ENCODE results near the gene MFSD1. TPM values are rescaled to one million over a fixed set of nuclear protein-coding genes. Genes with fewer than 3 reads are reported as not detected.

Gene MFSD1
- total RNA-seq, 2 experiments from 2014 or later: 7.2 to 7.6 TPM

DNA sequence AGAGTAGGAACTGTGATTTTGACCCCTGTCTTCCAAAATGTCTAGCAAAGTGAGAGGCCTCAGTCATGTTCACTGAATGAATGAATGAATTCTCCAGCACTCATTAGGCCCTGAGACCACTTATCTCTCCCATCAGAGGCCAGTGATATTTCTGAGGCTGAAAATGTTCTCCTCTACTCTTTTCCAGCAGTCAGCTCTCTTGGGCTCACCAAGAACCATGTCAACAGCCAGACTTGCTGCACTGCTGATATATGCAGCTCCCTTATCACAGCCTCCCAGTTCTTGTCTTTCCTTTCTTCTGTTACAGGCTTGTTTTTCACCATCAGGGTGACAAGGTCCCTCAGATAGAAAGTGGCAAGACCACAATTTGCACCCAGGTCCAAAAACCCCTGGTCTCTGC is 28.7 kb upstream of the MFSD1 start:
- TF ChIP-seq, protein P1, sequence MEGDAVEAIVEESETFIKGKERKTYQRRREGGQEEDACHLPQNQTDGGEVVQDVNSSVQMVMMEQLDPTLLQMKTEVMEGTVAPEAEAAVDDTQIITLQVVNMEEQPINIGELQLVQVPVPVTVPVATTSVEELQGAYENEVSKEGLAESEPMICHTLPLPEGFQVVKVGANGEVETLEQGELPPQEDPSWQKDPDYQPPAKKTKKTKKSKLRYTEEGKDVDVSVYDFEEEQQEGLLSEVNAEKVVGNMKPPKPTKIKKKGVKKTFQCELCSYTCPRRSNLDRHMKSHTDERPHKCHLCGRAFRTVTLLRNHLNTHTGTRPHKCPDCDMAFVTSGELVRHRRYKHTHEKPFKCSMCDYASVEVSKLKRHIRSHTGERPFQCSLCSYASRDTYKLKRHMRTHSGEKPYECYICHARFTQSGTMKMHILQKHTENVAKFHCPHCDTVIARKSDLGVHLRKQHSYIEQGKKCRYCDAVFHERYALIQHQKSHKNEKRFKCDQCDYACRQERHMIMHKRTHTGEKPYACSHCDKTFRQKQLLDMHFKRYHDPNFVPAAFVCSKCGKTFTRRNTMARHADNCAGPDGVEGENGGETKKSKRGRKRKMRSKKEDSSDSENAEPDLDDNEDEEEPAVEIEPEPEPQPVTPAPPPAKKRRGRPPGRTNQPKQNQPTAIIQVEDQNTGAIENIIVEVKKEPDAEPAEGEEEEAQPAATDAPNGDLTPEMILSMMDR (IDR thresholded peaks at IDR 0.05): no peak
- no peak overlapping the region for H3K27ac ChIP-seq (ENCODE audit: low read depth in 1 of 2, low read length in 2 of 2)
- ChIA-PET CTCF (no interaction called here), POLR2A (no interaction called here)
- H3K4me1 ChIP-seq (ENCODE audit: insufficient read depth, low read length): no peaks in the 10 kb centered on the region
- Mint-ChIP-seq H3K4me3 (no peak overlapping the region), H3K9me3 (no peaks in the 10 kb centered on the region), H3K4me1 (ENCODE audit: low read depth) (no peaks in the 10 kb centered on the region), H3K36me3 (ENCODE audit: low read depth) (no peaks in the 10 kb centered on the region), H3K27ac (no peak overlapping the region), H3K27me3 (no peaks in the 10 kb centered on the region)
- H3K36me3 ChIP-seq (ENCODE audit: insufficient read depth, low read length): no peaks in the 10 kb centered on the region
- no peaks in the 10 kb centered on the region for H3K27me3 ChIP-seq (ENCODE audit: control insufficient read depth in 1 of 2, insufficient read depth in 2 of 2, low read length in 2 of 2)
- DNase-seq (no peak), ATAC-seq (ENCODE audit: poor library complexity) (no peak)
- H3K9me3 ChIP-seq (ENCODE audit: control insufficient read depth in 1 of 2, insufficient read depth in 1 of 2, low read length in 2 of 2): no peaks in the 10 kb centered on the region
- intact Hi-C loops (cut with DNase I, micrococcal nuclease): no loop called here
- H3K4me3 ChIP-seq (ENCODE audit: low read length): no peak overlapping the region

DNA sequence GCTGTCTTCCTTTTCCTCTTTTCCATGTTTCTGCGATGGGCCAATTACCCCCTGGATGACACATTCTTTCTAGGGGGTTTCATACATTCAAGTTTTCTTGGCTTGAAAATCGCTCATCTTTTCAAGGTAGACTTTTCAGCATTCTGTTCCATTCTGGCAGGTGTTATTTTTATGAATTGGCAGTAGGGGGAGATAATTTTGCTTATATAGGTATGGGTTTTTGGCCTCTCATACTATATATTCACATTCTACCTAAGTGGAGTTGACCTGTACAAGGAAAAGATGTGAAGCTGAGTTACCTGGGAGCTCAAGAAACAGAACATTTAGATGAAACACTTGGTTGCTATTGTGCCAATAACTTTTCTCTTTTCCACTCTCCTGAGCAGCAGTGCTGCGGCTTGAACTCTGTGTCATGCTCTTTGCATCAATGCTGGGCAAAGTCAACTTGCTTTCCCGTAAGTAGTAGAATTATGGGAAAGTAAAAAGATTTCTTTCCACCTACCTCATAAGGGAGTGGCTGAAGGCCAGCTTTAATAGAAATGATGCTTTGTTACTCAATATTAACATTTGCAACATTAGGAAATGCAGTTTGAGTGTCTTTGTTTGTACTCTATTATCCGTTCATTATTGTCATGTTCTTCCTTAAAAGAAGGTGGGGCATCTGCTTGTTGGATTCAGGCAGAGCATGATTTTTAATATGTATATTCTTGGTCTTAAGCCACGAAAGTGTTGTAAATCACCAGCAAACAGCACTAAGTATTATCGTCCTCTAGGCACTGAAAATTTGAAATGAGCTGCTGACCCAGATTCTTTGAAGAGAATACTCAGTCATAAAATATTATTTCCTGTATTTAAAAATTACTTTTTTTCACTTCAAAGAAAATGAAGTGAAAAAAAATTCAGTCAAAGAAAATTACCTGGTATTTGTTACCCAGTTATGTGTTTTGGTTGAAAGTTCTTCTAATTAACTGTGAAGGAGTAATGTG is 27.7 kb upstream of the MFSD1 start:
- Mint-ChIP-seq H3K9me3 (no peaks in the 10 kb centered on the region), H3K4me3 (no peak overlapping the region), H3K27me3 (no peaks in the 10 kb centered on the region), H3K27ac (no peak overlapping the region), H3K4me1 (ENCODE audit: low read depth) (no peaks in the 10 kb centered on the region), H3K36me3 (ENCODE audit: low read depth) (no peaks in the 10 kb centered on the region)
- H3K36me3 ChIP-seq (ENCODE audit: insufficient read depth, low read length): no peaks in the 10 kb centered on the region
- POLR2A ChIA-PET: no interaction called here
- H3K4me3 ChIP-seq (ENCODE audit: low read length): no peak overlapping the region
- H3K4me1 ChIP-seq (ENCODE audit: insufficient read depth, low read length): no peaks in the 10 kb centered on the region
- DNase-seq (no peak), ATAC-seq (ENCODE audit: poor library complexity) (no peak)
- TF ChIP-seq, protein P1 (IDR thresholded peaks at IDR 0.05): no peak
- no peak overlapping the region for H3K27ac ChIP-seq (ENCODE audit: low read depth in 1 of 2, low read length in 2 of 2)
- intact Hi-C loops (cut with DNase I, micrococcal nuclease): no loop called here
- no peaks in the 10 kb centered on the region for H3K27me3 ChIP-seq (ENCODE audit: control insufficient read depth in 1 of 2, insufficient read depth in 2 of 2, low read length in 2 of 2)
- CTCF ChIA-PET: interaction anchor here (1.0 kb wide), 1 partner anchor 21 kb away, joined by 3 read pairs; no protein-coding TSS in a partner anchor
- no peaks in the 10 kb centered on the region for H3K9me3 ChIP-seq (ENCODE audit: control insufficient read depth in 1 of 2, insufficient read depth in 1 of 2, low read length in 2 of 2)

DNA sequence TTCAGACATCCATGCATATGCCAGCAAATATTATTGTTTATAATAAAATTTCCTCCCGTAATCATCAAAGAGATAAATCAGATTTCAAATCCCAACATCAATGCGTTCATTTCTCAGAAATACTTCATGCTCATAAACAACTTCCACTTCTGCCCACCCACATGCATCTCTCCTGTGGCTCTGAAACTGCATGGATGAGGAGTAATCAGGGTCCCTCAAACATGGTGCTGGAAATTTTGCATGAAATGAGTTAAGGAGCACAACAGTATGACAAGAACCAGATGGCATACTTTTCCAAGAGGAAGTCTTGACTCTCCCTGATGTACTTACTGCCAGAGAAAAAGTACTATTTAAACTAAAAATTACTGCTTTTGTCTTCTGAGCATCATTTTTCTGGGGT is 26.9 kb upstream of the MFSD1 start:
- Mint-ChIP-seq H3K9me3 (no peaks in the 10 kb centered on the region), H3K27me3 (no peaks in the 10 kb centered on the region), H3K36me3 (ENCODE audit: low read depth) (no peaks in the 10 kb centered on the region), H3K4me3 (no peak overlapping the region), H3K4me1 (ENCODE audit: low read depth) (no peaks in the 10 kb centered on the region), H3K27ac (no peak overlapping the region)
- no peaks in the 10 kb centered on the region for H3K36me3 ChIP-seq (ENCODE audit: insufficient read depth, low read length)
- H3K27ac ChIP-seq (ENCODE audit: low read depth in 1 of 2, low read length in 2 of 2): no peak overlapping the region
- ChIA-PET POLR2A (no interaction called here), CTCF (no interaction called here)
- DNase-seq (no peak), ATAC-seq (ENCODE audit: poor library complexity) (no peak)
- TF ChIP-seq, protein P1 (IDR thresholded peaks at IDR 0.05): no peak
- intact Hi-C loops (cut with DNase I, micrococcal nuclease): no loop called here
- H3K27me3 ChIP-seq (ENCODE audit: control insufficient read depth in 1 of 2, insufficient read depth in 2 of 2, low read length in 2 of 2): no peaks in the 10 kb centered on the region
- H3K9me3 ChIP-seq (ENCODE audit: control insufficient read depth in 1 of 2, insufficient read depth in 1 of 2, low read length in 2 of 2): no peaks in the 10 kb centered on the region
- H3K4me3 ChIP-seq (ENCODE audit: low read length): no peak overlapping the region
- H3K4me1 ChIP-seq (ENCODE audit: insufficient read depth, low read length): no peaks in the 10 kb centered on the region

All from CD4-positive, alpha-beta T cell (primary cell).